WTC11 (cell line): ENCODE results near the gene SP140. TPM values are rescaled to one million over a fixed set of nuclear protein-coding genes. Genes with fewer than 3 reads are reported as not detected.

Experiments
- ATAC-seq: fragments of 200-7000 bp; cut with Tn5 transposase; 2 replicates; pipeline ENCODE4 v1.10.0; 2021; ENCODE audit warnings: mild to moderate bottlenecking, moderate library complexity
- CTCF ChIA-PET: fragments of 300-600 bp; sonication (Branson Sonifier 250); formaldehyde crosslinking; loops from one replicate; lab custom pipeline; 2021; ENCODE audit warnings: antibody characterized with exemption; lab: Charles Lee
- POLR2A ChIA-PET: fragments of 350-600 bp; sonication (Branson Sonifier 250); formaldehyde crosslinking; loops from one replicate; lab custom pipeline; 2021; ENCODE audit warnings: antibody characterized with exemption; lab: Charles Lee
- DNase-seq: peaks from one replicate; pipeline ENCODE4 v3.0.0; 2021; ENCODE audit warnings: low spot score
- H3K27ac Mint-ChIP-seq: 2 replicates; pipeline ENCODE4 v1.8.0; 2021; ENCODE audit warnings: mixed read lengths
- H3K27me3 Mint-ChIP-seq: 2 replicates; pipeline ENCODE4 v1.8.0; 2021; ENCODE audit warnings: low read depth, mild to moderate bottlenecking, moderate library complexity, mixed read lengths
- H3K36me3 Mint-ChIP-seq: 2 replicates; pipeline ENCODE4 v1.8.0; 2021; ENCODE audit warnings: mixed read lengths
- H3K4me1 Mint-ChIP-seq: 2 replicates; pipeline ENCODE4 v1.8.0; 2022; ENCODE audit warnings: mixed read lengths
- H3K4me3 Mint-ChIP-seq: 2 replicates; pipeline ENCODE4 v1.8.0; 2021; ENCODE audit warnings: mild to moderate bottlenecking, moderate library complexity, mixed read lengths
- H3K9me3 Mint-ChIP-seq: 2 replicates; pipeline ENCODE4 v1.8.0; 2021; ENCODE audit warnings: mixed read lengths
- ATF6 ChIP-seq: sonication (generic); formaldehyde crosslinking; IDR thresholded peaks from 2 replicates; pipeline ENCODE4 v1.8.1; 2023; ENCODE audit warnings: mild to moderate bottlenecking, missing genetic modification reagents
- ESRRA ChIP-seq: sonication (generic); formaldehyde crosslinking; IDR thresholded peaks from 2 replicates; pipeline ENCODE4 v1.8.1; 2022; ENCODE audit warnings: mild to moderate bottlenecking, missing genetic modification reagents, borderline replicate concordance
- FOXK1 ChIP-seq: sonication (generic); formaldehyde crosslinking; IDR thresholded peaks from 2 replicates; pipeline ENCODE4 v1.8.0; 2022; ENCODE audit warnings: mild to moderate bottlenecking, moderate library complexity, missing genetic modification reagents
- FOXP1 ChIP-seq: sonication (generic); formaldehyde crosslinking; IDR thresholded peaks from 2 replicates; pipeline ENCODE4 v1.8.0; 2022; ENCODE audit warnings: missing genetic modification reagents, mild to moderate bottlenecking, moderate library complexity, borderline replicate concordance
- FOXP4 ChIP-seq: sonication (generic); formaldehyde crosslinking; IDR thresholded peaks from 2 replicates; pipeline ENCODE4 v1.8.0; 2022; ENCODE audit warnings: mild to moderate bottlenecking, missing genetic modification reagents
- HMGXB4 ChIP-seq: sonication (generic); formaldehyde crosslinking; IDR thresholded peaks from 2 replicates; pipeline ENCODE4 v1.8.1; 2023; ENCODE audit warnings: mild to moderate bottlenecking, moderate library complexity, missing genetic modification reagents
- JUN ChIP-seq: sonication (generic); formaldehyde crosslinking; IDR thresholded peaks from 2 replicates; pipeline ENCODE4 v1.8.0; 2023; ENCODE audit warnings: mild to moderate bottlenecking, missing genetic modification reagents
- KAT7 ChIP-seq: sonication (generic); formaldehyde crosslinking; IDR thresholded peaks from 2 replicates; pipeline ENCODE4 v1.8.1; 2023; ENCODE audit warnings: missing genetic modification reagents, mild to moderate bottlenecking, borderline replicate concordance
- ZBTB21 ChIP-seq: sonication (generic); formaldehyde crosslinking; IDR thresholded peaks from 2 replicates; pipeline ENCODE4 v1.8.1; 2023; ENCODE audit warnings: mild to moderate bottlenecking, missing genetic modification reagents, borderline replicate concordance
- ZNF396 ChIP-seq: fragments of 250-450 bp; sonication (Bioruptor Pico); IDR thresholded peaks from 2 replicates; pipeline ENCODE4 v1.8.0; 2021; ENCODE audit warnings: mild to moderate bottlenecking, moderate library complexity, borderline replicate concordance
- ZNF425 ChIP-seq: fragments of 250-450 bp; sonication (Bioruptor Pico); conservative IDR thresholded peaks from 2 replicates; pipeline ENCODE4 v1.9.0; 2021; ENCODE audit warnings: mild to moderate bottlenecking
- ZSCAN18 ChIP-seq: fragments of 250-450 bp; sonication (Bioruptor Pico); IDR thresholded peaks from 2 replicates; pipeline ENCODE4 v2.1.2; 2022; ENCODE audit warnings: mild to moderate bottlenecking, moderate library complexity
- total RNA-seq: library from RNA; stranded (reverse); gene quantifications from 3 replicates; pipeline ENCODE4 v1.2.3, GENCODE V29; 2021
- TF ChIP-seq, protein P1 (sequence below): sonication (generic); formaldehyde crosslinking; conservative IDR thresholded peaks from 2 replicates; pipeline ENCODE4 v1.8.1; 2022; ENCODE audit warnings: mild to moderate bottlenecking, missing genetic modification reagents
- TF ChIP-seq, protein P2 (sequence below): sonication (generic); formaldehyde crosslinking; IDR thresholded peaks from 2 replicates; pipeline ENCODE4 v1.8.1; 2022; ENCODE audit warnings: mild to moderate bottlenecking, missing genetic modification reagents, moderate library complexity, borderline replicate concordance
- TF ChIP-seq, protein P3 (sequence below): sonication (generic); formaldehyde crosslinking; IDR thresholded peaks from 2 replicates; pipeline ENCODE4 v1.8.1; 2022; ENCODE audit warnings: low read depth, mild to moderate bottlenecking, moderate library complexity, missing genetic modification reagents, borderline replicate concordance

The SP140 gene
- total RNA-seq, 1 experiment from 2014 or later: 0.66 TPM

GRCh38 chr2:230323385-230324106, 98.0 kb downstream of the SP140 start (continued):
- TF ChIP-seq ZSCAN18 (CRISPR knock-in tag) (no peak), HMGXB4 (CRISPR knock-in tag) (no peak), FOXP1 (CRISPR knock-in tag) (no peak), ZNF396 (no peak), KAT7 (no peak), JUN (CRISPR knock-in tag) (no peak), ZNF425 (CRISPR knock-in tag) (no peak), ZBTB21 (CRISPR knock-in tag) (no peak), FOXK1 (no peak)
- TF ChIP-seq, protein P1, sequence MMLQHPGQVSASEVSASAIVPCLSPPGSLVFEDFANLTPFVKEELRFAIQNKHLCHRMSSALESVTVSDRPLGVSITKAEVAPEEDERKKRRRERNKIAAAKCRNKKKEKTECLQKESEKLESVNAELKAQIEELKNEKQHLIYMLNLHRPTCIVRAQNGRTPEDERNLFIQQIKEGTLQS: no peak

GRCh38 chr2:230324503-230324902, 99.0 kb downstream of the SP140 start:
- ChIA-PET POLR2A (no interaction called here), CTCF (no interaction called here)
- Mint-ChIP-seq H3K27me3 (peaks cover 7% of the 10 kb centered on the region; the same call in 1 of the 2 replicates), H3K27ac (no peak overlapping the region), H3K9me3 (peaks cover 49% of the 10 kb centered on the region), H3K36me3 (peaks cover 27% of the 10 kb centered on the region), H3K4me3 (no peak overlapping the region), H3K4me1 (peaks cover 7% of the 10 kb centered on the region)
- ATAC-seq (no peak), DNase-seq (no peak)
- TF ChIP-seq, protein P2, sequence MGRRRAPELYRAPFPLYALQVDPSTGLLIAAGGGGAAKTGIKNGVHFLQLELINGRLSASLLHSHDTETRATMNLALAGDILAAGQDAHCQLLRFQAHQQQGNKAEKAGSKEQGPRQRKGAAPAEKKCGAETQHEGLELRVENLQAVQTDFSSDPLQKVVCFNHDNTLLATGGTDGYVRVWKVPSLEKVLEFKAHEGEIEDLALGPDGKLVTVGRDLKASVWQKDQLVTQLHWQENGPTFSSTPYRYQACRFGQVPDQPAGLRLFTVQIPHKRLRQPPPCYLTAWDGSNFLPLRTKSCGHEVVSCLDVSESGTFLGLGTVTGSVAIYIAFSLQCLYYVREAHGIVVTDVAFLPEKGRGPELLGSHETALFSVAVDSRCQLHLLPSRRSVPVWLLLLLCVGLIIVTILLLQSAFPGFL: no peak
- no peak for TF ChIP-seq FOXP4 (CRISPR knock-in tag)
- TF ChIP-seq, protein P3, sequence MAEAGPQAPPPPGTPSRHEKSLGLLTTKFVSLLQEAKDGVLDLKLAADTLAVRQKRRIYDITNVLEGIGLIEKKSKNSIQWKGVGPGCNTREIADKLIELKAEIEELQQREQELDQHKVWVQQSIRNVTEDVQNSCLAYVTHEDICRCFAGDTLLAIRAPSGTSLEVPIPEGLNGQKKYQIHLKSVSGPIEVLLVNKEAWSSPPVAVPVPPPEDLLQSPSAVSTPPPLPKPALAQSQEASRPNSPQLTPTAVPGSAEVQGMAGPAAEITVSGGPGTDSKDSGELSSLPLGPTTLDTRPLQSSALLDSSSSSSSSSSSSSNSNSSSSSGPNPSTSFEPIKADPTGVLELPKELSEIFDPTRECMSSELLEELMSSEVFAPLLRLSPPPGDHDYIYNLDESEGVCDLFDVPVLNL: no peak
- no peak for TF ChIP-seq ATF6
- TF ChIP-seq ESRRA (CRISPR knock-in tag): no peak
